IMR-90 (cell line): ENCODE results near the gene PREB. TPM values are rescaled to one million over a fixed set of nuclear protein-coding genes. Genes with fewer than 3 reads are reported as not detected.

ENCODE experiments used
- ATAC-seq: fragments of 200-7000 bp; cut with Tn5 transposase; 2 replicates; pipeline ENCODE4 v1.9.1; 2020; ENCODE audit warnings: low read depth, mild to moderate bottlenecking, moderate library complexity
- BruUV-seq: library from RNA; stranded (reverse); fragments of 400-500 nt; replicated peaks from 2 replicates; lab custom pipeline; 2021; lab: Mats Ljungman, UMichigan
- CTCF ChIA-PET: fragments of 300-600 bp; formaldehyde crosslinking; extraction: SDS; loops from one replicate; lab custom pipeline; 2021; ENCODE audit warnings: antibody characterized with exemption; lab: Yijun Ruan, JAX
- POLR2A ChIA-PET: fragments of 300-600 bp; sonication (Branson Sonifier 250); formaldehyde crosslinking; loops from one replicate; lab custom pipeline; 2022; ENCODE audit warnings: antibody characterized with exemption; ENCODE audit not compliant: unreplicated experiment; lab: Charles Lee
- DNase-seq: peaks from one replicate; pipeline ENCODE4 v3.0.0; 2013
- H2AFZ ChIP-seq: replicated peaks from 2 replicates; pipeline ENCODE3; 2013; ENCODE audit warnings: low read length, mild to moderate bottlenecking; ENCODE audit not compliant: poor library complexity
- H2AK5ac ChIP-seq: 2 replicates; pipeline ENCODE4 v1.6.1; 2013; ENCODE audit warnings: low read depth, low read length, inconsistent platforms
- H2AK9ac ChIP-seq: replicated peaks from 2 replicates; pipeline ENCODE3; 2013; ENCODE audit warnings: mild to moderate bottlenecking, low read depth, low read length, moderate library complexity; ENCODE audit not compliant: poor library complexity
- H2BK120ac ChIP-seq: 2 replicates; pipeline ENCODE4 v1.6.1; 2013; ENCODE audit warnings: low read depth, low read length, inconsistent platforms
- H2BK15ac ChIP-seq: 3 replicates; pipeline ENCODE4 v1.6.1; 2013; ENCODE audit warnings: low read depth, low read length, inconsistent platforms
- H2BK20ac ChIP-seq: 2 replicates; pipeline ENCODE4 v1.6.1; 2013; ENCODE audit warnings: low read depth, mild to moderate bottlenecking, inconsistent platforms, low read length, moderate library complexity
- H2BK5ac ChIP-seq: 2 replicates; pipeline ENCODE4 v1.6.1; 2013; ENCODE audit warnings: mild to moderate bottlenecking, low read depth, low read length, inconsistent platforms; ENCODE audit not compliant: poor library complexity, severe bottlenecking
- H3K14ac ChIP-seq: replicated peaks from 2 replicates; pipeline ENCODE4 v1.6.1; 2013; ENCODE audit warnings: low read depth, low read length, inconsistent platforms
- H3K18ac ChIP-seq: 2 replicates; pipeline ENCODE4 v1.6.1; 2013; ENCODE audit warnings: low read depth, low read length, control low read depth
- H3K23ac ChIP-seq: 2 replicates; pipeline ENCODE4 v1.6.1; 2013; ENCODE audit warnings: low read depth, low read length, inconsistent platforms
- H3K27ac ChIP-seq: 2 replicates; pipeline ENCODE4 v1.5.1; 2013; ENCODE audit warnings: mild to moderate bottlenecking, control low read depth, low read length; ENCODE audit not compliant: insufficient read depth
- H3K27me3 ChIP-seq: 2 replicates; pipeline ENCODE4 v1.6.1; 2013; ENCODE audit warnings: low read length; ENCODE audit not compliant: control insufficient read depth, insufficient read depth
- H3K36me3 ChIP-seq: 2 replicates; pipeline ENCODE4 v1.6.1; 2013; ENCODE audit warnings: low read length, mixed read lengths; ENCODE audit not compliant: control insufficient read depth, insufficient read depth
- H3K4ac ChIP-seq: 2 replicates; pipeline ENCODE4 v1.6.1; 2013; ENCODE audit warnings: low read depth, low read length, inconsistent platforms
- H3K4me1 ChIP-seq: 2 replicates; pipeline ENCODE4 v1.6.1; 2013; ENCODE audit warnings: low read length, mixed read lengths; ENCODE audit not compliant: control insufficient read depth, insufficient read depth
- H3K4me2 ChIP-seq: 2 replicates; pipeline ENCODE4 v1.6.1; 2013; ENCODE audit warnings: low read depth, mild to moderate bottlenecking, control low read depth, low read length, moderate library complexity
- H3K4me3 ChIP-seq: 2 replicates; pipeline ENCODE4 v1.5.1; 2013; ENCODE audit warnings: low read depth, mild to moderate bottlenecking, control low read depth, low read length, moderate library complexity; ENCODE audit not compliant: insufficient read depth
- H3K56ac ChIP-seq: 2 replicates; pipeline ENCODE4 v1.6.1; 2013; ENCODE audit warnings: low read length, inconsistent platforms; ENCODE audit not compliant: insufficient read depth; ENCODE audit errors: extremely low read depth
- H3K79me1 ChIP-seq, 2 experiments: 2 replicates each; pipeline ENCODE4 v1.6.1; 2013; ENCODE audit warnings: low read length in 2 of 2, inconsistent platforms in 1 of 2, low read depth in 1 of 2
- H3K9ac ChIP-seq: 2 replicates; pipeline ENCODE4 v1.6.1; 2013; ENCODE audit warnings: low read depth, low read length, control low read depth
- H3K9me1 ChIP-seq: 2 replicates; pipeline ENCODE4 v1.6.1; 2013; ENCODE audit warnings: low read length, inconsistent platforms; ENCODE audit not compliant: insufficient read depth
- H3K9me3 ChIP-seq: 2 replicates; pipeline ENCODE4 v1.6.1; 2013; ENCODE audit warnings: low read length; ENCODE audit not compliant: control insufficient read depth, insufficient read depth
- H4K20me1 ChIP-seq: 2 replicates; pipeline ENCODE4 v1.6.1; 2013; ENCODE audit warnings: low read length, inconsistent platforms; ENCODE audit not compliant: insufficient read depth
- H4K5ac ChIP-seq: 2 replicates; pipeline ENCODE4 v1.6.1; 2013; ENCODE audit warnings: mild to moderate bottlenecking, low read depth, low read length, control low read depth
- H4K8ac ChIP-seq, 2 experiments: 2 replicates each; pipeline ENCODE4 v1.6.1; 2013; ENCODE audit warnings: low read depth in 2 of 2, low read length in 2 of 2, control low read depth in 1 of 2, inconsistent platforms in 1 of 2
- H4K91ac ChIP-seq: 2 replicates; pipeline ENCODE4 v1.6.1; 2013; ENCODE audit warnings: low read depth, low read length, inconsistent platforms; ENCODE audit not compliant: insufficient read depth
- BHLHE40 ChIP-seq: fragments of 150-350 bp; IDR thresholded peaks from 2 replicates; pipeline ENCODE4 v1.6.1; 2016; ENCODE audit warnings: mild to moderate bottlenecking, low read depth, low read length
- CEBPB ChIP-seq: IDR thresholded peaks from 2 replicates; pipeline ENCODE4 v1.6.1; 2012; ENCODE audit warnings: low read depth, low read length, improper control_type of control experiment
- CHD1 ChIP-seq: IDR thresholded peaks from 2 replicates; pipeline ENCODE4 v1.6.1; 2012; ENCODE audit warnings: low read depth, low read length, improper control_type of control experiment
- FOS ChIP-seq: fragments of 150-350 bp; IDR thresholded peaks from 2 replicates; pipeline ENCODE4 v1.6.1; 2016; ENCODE audit warnings: low read depth, low read length
- MAFK ChIP-seq: IDR thresholded peaks from 2 replicates; pipeline ENCODE4 v1.6.1; 2012; ENCODE audit warnings: low read depth, low read length, improper control_type of control experiment
- MAZ ChIP-seq: IDR thresholded peaks from 2 replicates; pipeline ENCODE4 v1.6.1; 2012; ENCODE audit warnings: low read depth, mild to moderate bottlenecking, low read length, improper control_type of control experiment, moderate library complexity, borderline replicate concordance
- MXI1 ChIP-seq: IDR thresholded peaks from 2 replicates; pipeline ENCODE4 v1.6.1; 2012; ENCODE audit warnings: low read depth, mild to moderate bottlenecking, low read length, moderate library complexity, borderline replicate concordance
- POLR2A ChIP-seq: IDR thresholded peaks from 2 replicates; pipeline ENCODE4 v1.6.1; 2012; ENCODE audit warnings: mild to moderate bottlenecking, low read depth, low read length
- RAD21 ChIP-seq: IDR thresholded peaks from 2 replicates; pipeline ENCODE4 v1.6.1; 2012; ENCODE audit warnings: low read length, improper control_type of control experiment
- RCOR1 ChIP-seq: IDR thresholded peaks from 2 replicates; pipeline ENCODE4 v1.6.1; 2012; ENCODE audit warnings: mild to moderate bottlenecking, low read length, improper control_type of control experiment; ENCODE audit not compliant: insufficient replicate concordance
- RFX5 ChIP-seq: IDR thresholded peaks from 2 replicates; pipeline ENCODE4 v1.8.0; 2012; ENCODE audit warnings: low read depth, mild to moderate bottlenecking, low read length, moderate library complexity
- SMC3 ChIP-seq: fragments of 150-350 bp; IDR thresholded peaks from 2 replicates; pipeline ENCODE4 v1.6.1; 2016; ENCODE audit warnings: low read depth, mild to moderate bottlenecking, antibody characterized with exemption, low read length, moderate library complexity
- WGBS, 2 experiments: methylation state at CpG; one replicate each; pipeline versions ENCODE4 v1.1.5 to v1.1.7; 2013; ENCODE audit warnings: missing lambda C conversion rate in 2 of 2; ENCODE audit not compliant: insufficient read length in 1 of 2; ENCODE audit errors: extremely low coverage in 2 of 2; 5-methylcytosine and 5-hydroxymethylcytosine counted together
- dilution Hi-C: fragments of 300-500 bp; cut with HindIII; formaldehyde crosslinking; loops from one replicate; pipeline ENCODE4 v1.14.3; 2018; ENCODE audit warnings: low sequenced_read_pairs; ENCODE audit not compliant: unreplicated experiment
- in situ Hi-C: fragments of 300-500 bp; cut with MboI; formaldehyde crosslinking; loops from 3 replicates; pipeline ENCODE4 v1.14.3; 2019; ENCODE audit warnings: low sequenced_read_pairs, inconsistent platforms, mixed read lengths
- intact Hi-C: fragments of 100-400 bp; cut with micrococcal nuclease; formaldehyde crosslinking; loops from 2 replicates; pipeline ENCODE4 v1.10.0; 2022
- polyA plus RNA-seq, 3 experiments: library from polyadenylated mRNA; depleted of rRNA; stranded (reverse); fragments of >200 nt; gene quantifications; 2 replicates each; pipeline ENCODE4 v1.2.3, GENCODE V29; 2012; ENCODE audit warnings: low replicate concordance in 1 of 3
- total RNA-seq: library from RNA; depleted of rRNA; stranded (reverse); fragments of >200 nt; gene quantifications from 2 replicates; pipeline ENCODE4 v1.2.3, GENCODE V29; 2012
- TF ChIP-seq, protein P1 (sequence below): fragments of 150-350 bp; IDR thresholded peaks from 2 replicates; pipeline ENCODE4 v1.6.1; 2016; ENCODE audit warnings: low read depth, mild to moderate bottlenecking, low read length, moderate library complexity, borderline replicate concordance
- TF ChIP-seq, protein P2 (sequence below): conservative IDR thresholded peaks from 2 replicates; pipeline ENCODE4 v1.5.1; 2012; ENCODE audit warnings: mild to moderate bottlenecking, low read depth, low read length, improper control_type of control experiment
- TF ChIP-seq, protein P3 (sequence below): fragments of 150-350 bp; IDR thresholded peaks from 2 replicates; pipeline ENCODE4 v1.6.1; 2017; ENCODE audit warnings: mild to moderate bottlenecking, antibody characterized with exemption, low read length, low read depth

The PREB gene
- total and polyA plus RNA-seq, 2 of the 4 experiments (the other 2 are of a cell fraction), result 38.9 to 52.2 TPM

DNA sequence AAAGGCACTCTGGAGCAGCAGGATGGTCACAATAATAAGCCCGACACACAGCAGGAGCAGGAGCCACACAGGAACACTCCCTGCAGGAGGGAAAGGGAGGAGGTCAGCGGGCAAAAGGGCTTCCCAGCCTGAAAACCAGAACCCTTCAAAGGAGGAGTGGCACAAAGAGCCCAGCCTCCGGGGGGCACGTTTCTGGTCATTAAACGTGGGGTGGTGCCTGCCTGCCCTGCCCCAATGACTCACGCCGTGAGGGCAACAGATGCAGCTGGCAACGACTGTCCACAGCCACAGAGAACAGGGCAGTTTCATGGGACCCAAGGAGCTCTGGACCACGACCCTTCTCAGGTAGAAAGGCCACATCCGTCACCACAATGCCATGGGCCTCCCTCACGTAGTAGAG is 3.0 kb downstream of the PREB start:
- H3K18ac ChIP-seq, result no peak overlapping the region
- H3K56ac ChIP-seq, result no peak overlapping the region
- H3K27ac ChIP-seq, result no peak overlapping the region
- no peak overlapping the region for H4K5ac ChIP-seq
- TF ChIP-seq CHD1 (no peak), MXI1 (no peak), POLR2A (no peak), MAFK (no peak), BHLHE40 (no peak), FOS (no peak), CEBPB (no peak), RFX5 (no peak), MAZ (no peak), RAD21 (no peak), SMC3 (no peak), RCOR1 (no peak)
- TF ChIP-seq, protein P1, sequence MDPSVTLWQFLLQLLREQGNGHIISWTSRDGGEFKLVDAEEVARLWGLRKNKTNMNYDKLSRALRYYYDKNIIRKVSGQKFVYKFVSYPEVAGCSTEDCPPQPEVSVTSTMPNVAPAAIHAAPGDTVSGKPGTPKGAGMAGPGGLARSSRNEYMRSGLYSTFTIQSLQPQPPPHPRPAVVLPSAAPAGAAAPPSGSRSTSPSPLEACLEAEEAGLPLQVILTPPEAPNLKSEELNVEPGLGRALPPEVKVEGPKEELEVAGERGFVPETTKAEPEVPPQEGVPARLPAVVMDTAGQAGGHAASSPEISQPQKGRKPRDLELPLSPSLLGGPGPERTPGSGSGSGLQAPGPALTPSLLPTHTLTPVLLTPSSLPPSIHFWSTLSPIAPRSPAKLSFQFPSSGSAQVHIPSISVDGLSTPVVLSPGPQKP, result no peak
- TF ChIP-seq, protein P2, sequence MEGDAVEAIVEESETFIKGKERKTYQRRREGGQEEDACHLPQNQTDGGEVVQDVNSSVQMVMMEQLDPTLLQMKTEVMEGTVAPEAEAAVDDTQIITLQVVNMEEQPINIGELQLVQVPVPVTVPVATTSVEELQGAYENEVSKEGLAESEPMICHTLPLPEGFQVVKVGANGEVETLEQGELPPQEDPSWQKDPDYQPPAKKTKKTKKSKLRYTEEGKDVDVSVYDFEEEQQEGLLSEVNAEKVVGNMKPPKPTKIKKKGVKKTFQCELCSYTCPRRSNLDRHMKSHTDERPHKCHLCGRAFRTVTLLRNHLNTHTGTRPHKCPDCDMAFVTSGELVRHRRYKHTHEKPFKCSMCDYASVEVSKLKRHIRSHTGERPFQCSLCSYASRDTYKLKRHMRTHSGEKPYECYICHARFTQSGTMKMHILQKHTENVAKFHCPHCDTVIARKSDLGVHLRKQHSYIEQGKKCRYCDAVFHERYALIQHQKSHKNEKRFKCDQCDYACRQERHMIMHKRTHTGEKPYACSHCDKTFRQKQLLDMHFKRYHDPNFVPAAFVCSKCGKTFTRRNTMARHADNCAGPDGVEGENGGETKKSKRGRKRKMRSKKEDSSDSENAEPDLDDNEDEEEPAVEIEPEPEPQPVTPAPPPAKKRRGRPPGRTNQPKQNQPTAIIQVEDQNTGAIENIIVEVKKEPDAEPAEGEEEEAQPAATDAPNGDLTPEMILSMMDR, result no peak
- TF ChIP-seq, protein P3, sequence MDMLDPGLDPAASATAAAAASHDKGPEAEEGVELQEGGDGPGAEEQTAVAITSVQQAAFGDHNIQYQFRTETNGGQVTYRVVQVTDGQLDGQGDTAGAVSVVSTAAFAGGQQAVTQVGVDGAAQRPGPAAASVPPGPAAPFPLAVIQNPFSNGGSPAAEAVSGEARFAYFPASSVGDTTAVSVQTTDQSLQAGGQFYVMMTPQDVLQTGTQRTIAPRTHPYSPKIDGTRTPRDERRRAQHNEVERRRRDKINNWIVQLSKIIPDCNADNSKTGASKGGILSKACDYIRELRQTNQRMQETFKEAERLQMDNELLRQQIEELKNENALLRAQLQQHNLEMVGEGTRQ, result no peak
- H3K4me3 ChIP-seq, result no peak overlapping the region
- H3K14ac ChIP-seq, result no peak overlapping the region
- no peaks in the 10 kb centered on the region for H3K9me3 ChIP-seq
- H4K91ac ChIP-seq, result no peak overlapping the region
- DNase-seq, result no peak
- H4K8ac ChIP-seq, result no peak overlapping the region
- ChIA-PET POLR2A (no interaction called here), CTCF (no interaction called here)
- no peaks in the 10 kb centered on the region for H3K27me3 ChIP-seq
- no peak overlapping the region for H2BK120ac ChIP-seq
- H2AK9ac ChIP-seq, result no peak overlapping the region
- ATAC-seq, result no peak
- H3K9me1 ChIP-seq, result peaks cover 14% of the 10 kb centered on the region
- H3K4ac ChIP-seq, result no peak overlapping the region
- H2BK15ac ChIP-seq, result no peak overlapping the region
- H3K4me1 ChIP-seq, result peaks cover 9% of the 10 kb centered on the region
- H3K79me1 ChIP-seq, result peaks cover 14 to 27% of the 10 kb centered on the region in 2 experiments
- dilution Hi-C loops (no loop called here), intact Hi-C loops (no loop called here), in situ Hi-C loops (no loop called here)
- no peak overlapping the region for H2AK5ac ChIP-seq
- no peak overlapping the region for H2BK20ac ChIP-seq
- no peak overlapping the region for H3K9ac ChIP-seq
- peaks cover 34% of the 10 kb centered on the region for H3K36me3 ChIP-seq
- H4K20me1 ChIP-seq, result peaks cover 15% of the 10 kb centered on the region
- H2BK5ac ChIP-seq, result no peak overlapping the region
- no peak overlapping the region for H2AFZ ChIP-seq
- no peak overlapping the region for H3K23ac ChIP-seq
- 92% methylated on average over 7 of the region's 11 CpGs; no CpG with 5 or more reads in 1 of the 2 experiments for WGBS, 2 experiments
- no peak overlapping the region for H3K4me2 ChIP-seq
- no TSS peak for BruUV-seq
